Measurements from ENCODE around the gene ACYP2.

- TF ChIP-seq CTCF (IDR thresholded peaks at IDR 0.05) (no peak), POLR2A (IDR thresholded peaks at IDR 0.05) (no peak)
Measured at GRCh38 chr2:54088191-54088634, 27.2 kb upstream of the ACYP2 start.
